HS-27A (cell line): ENCODE measurements around the gene PLCH2.

Source experiments
- DNase-seq: peaks from one replicate; pipeline ENCODE4 v3.0.0-alpha.2; 2012; ENCODE audit warnings: low read depth, missing footprints

PLCH2 gene

GRCh38 chr1:2501041-2501819, 25.1 kb downstream of the PLCH2 start:
- DNase-seq, result no peak

- no peak for DNase-seq
Observed at GRCh38 chr1:2501820-2502119, 25.7 kb downstream of the PLCH2 start.

- no peak for DNase-seq
Observed at GRCh38 chr1:2502210-2502609, 26.1 kb downstream of the PLCH2 start.

- DNase-seq, result no peak
Observed at GRCh38 chr1:2502661-2503553, 26.8 kb downstream of the PLCH2 start.

- no peak for DNase-seq
Observed at GRCh38 chr1:2503554-2504224, 27.6 kb downstream of the PLCH2 start.

GRCh38 chr1:2504225-2504948, 28.3 kb downstream of the PLCH2 start:
- DNase-seq, result no peak

GRCh38 chr1:2504949-2505272, 28.8 kb downstream of the PLCH2 start:
- no peak for DNase-seq

- no peak for DNase-seq
Observed at GRCh38 chr1:2505461-2505994, 29.4 kb downstream of the PLCH2 start.

GRCh38 chr1:2506007-2506860, 30.1 kb downstream of the PLCH2 start:
- DNase-seq, result no peak

GRCh38 chr1:2506901-2507565, 30.9 kb downstream of the PLCH2 start:
- no peak for DNase-seq

GRCh38 chr1:2507744-2508155, 31.7 kb downstream of the PLCH2 start:
- no peak for DNase-seq

GRCh38 chr1:2508180-2508579, 32.1 kb downstream of the PLCH2 start:
- DNase-seq, result no peak

GRCh38 chr1:2508751-2509150, 32.7 kb downstream of the PLCH2 start:
- DNase-seq, result no peak

- no peak for DNase-seq
Observed at GRCh38 chr1:2509589-2509988, 33.5 kb downstream of the PLCH2 start.

- DNase-seq, result no peak
Observed at GRCh38 chr1:2510366-2511155, 34.5 kb downstream of the PLCH2 start.

GRCh38 chr1:2512862-2513421, 36.9 kb downstream of the PLCH2 start:
- no peak for DNase-seq

- DNase-seq, result no peak
Observed at GRCh38 chr1:2513939-2514652, 38.0 kb downstream of the PLCH2 start.

- no peak for DNase-seq
Observed at GRCh38 chr1:2514863-2515762, 39.0 kb downstream of the PLCH2 start.
